Stimulated activated CD4-positive, alpha-beta T cell treated with anti-CD3 and anti-CD28 coated beads, Interleukin-15, amount 100 ng/mL, for 48 hours (primary cell): ENCODE results near the gene AKNAD1.
"Not testable (repeated sequence)": the region's sequence is repeated elsewhere in the genome, so short reads cannot be mapped to it uniquely, and the experiment has no call there.

Source experiments
- DNase-seq, 2 donors: peaks; one replicate each; pipeline ENCODE4 v3.0.0-alpha.2; 2020; ENCODE audit warnings: low read depth in 2 of 2

The AKNAD1 gene

DNA sequence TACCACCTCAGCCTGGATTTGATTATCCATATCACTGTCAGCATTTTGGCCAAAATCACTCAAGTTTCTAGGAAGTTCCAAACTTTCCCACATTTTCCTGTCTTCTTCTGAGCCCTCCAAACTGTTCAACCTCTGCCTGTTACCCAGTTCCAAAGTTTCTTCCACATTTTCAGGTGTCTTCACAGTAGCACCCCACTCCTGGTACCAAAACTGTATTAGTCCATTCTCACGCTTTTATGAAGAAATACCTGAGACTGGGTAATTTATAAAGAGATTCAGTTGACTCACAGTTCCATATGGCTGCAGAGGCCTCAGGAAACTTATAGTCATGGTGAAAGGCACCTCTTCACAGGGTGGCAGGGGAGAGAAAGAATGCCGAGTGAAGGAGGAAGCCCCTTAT, 71.0 kb downstream of the AKNAD1 start:
- no peak for DNase-seq

DNA sequence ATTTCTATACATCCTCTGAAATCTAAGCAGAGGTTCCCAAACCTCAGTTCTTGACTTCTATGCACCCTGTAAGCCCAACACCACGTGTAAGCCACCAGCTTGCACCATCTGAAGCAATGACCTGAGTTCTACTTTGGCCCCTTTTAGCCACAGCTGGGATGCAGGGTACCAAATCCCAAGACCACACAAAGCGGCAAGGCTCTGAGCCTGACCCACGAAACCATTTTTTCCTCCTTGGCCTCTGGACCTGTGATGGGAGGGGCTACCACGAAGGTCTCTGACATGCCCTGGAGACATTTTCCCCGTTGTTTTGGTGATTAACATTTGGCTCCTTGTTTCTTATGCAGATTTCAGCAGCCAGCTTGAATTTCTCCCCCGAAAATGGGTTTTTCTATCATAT, 71.6 kb downstream of the AKNAD1 start:
- no peak for DNase-seq

DNA sequence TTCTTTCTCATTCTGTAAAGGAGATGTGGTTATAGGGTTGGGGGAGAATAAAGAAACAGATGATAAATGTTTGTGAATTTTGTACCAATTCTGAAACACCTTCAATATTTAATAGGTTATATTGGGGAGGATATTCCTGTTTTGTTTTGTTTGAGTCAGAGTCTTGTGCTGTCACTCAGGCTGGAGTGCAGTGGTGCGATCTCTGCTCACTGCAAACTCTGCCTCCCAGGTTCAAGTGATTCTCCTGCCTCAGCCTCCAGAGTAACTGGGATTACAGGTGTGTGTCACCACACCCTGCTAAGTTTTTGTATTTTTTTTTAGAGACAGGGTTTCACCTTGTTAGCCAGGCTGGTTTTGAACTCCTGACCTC, 75.3 kb downstream of the AKNAD1 start:
- DNase-seq = not testable (repeated sequence)

DNA sequence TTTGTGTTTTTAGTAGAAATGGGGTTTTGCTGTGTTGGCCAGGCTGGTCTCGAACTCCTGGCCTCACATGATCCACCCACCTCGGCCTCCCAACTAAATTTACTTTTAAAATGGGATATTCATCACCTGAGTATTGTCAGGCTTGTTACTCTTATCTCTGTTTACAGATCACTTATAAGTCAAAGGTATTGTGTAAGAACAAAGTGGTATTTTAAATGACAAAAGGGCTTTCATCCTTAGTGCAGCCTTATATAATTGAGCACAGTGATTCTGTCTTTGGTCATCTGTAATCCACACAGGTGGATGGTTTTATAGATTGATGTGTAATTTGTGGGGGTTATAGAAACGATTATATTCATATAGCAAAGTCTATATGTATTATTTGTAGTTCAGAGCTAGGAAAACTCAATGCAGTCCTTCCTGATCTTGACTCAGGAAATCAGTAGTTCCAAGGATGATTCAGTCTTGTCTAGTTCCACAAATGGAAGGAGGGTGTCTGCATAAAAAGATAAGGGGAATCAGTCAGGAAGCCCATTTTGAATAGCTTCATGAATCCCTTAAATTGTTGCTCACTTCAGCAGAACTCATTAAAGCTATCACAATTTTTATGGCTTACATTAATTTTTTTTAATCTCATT, 75.8 kb downstream of the AKNAD1 start:
- no peak for DNase-seq

DNA sequence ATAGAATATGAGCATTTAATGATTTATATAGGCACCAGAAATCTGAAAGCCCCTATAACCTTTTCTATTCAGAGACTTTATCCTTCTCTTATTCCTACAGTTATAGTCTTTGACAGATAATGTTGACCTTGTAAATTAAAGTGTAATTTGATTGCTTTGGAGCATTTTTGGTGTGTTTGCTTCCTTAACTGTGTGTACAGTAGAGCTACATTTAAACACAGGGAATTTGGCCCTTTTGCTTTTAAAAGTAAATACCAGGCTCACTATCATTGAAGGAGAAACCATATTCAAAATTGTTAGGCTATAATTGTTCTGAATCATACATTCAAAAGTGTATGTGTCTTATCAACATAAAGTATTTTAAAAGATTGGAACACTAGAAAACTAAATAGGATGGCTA, 77.4 kb downstream of the AKNAD1 start:
- no peak for DNase-seq

DNA sequence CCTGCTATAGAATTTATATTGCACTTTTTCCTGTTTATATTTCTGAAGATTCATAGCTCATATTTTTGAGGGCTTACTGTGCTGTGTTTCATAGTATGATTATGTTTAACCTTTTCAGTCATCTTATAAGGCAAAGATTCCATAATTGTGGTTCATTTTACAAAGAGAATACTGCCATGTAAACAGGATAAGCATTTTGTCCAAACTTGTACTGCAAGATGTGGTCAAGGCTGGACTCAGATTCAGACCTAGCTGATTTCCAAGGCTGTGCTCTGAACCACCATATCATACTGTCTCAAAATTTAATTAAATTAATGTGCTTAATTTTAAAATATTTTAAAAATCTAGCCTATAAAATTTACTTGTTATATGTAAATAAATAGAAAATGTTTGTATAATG, 79.1 kb downstream of the AKNAD1 start:
- DNase-seq = no peak

DNA sequence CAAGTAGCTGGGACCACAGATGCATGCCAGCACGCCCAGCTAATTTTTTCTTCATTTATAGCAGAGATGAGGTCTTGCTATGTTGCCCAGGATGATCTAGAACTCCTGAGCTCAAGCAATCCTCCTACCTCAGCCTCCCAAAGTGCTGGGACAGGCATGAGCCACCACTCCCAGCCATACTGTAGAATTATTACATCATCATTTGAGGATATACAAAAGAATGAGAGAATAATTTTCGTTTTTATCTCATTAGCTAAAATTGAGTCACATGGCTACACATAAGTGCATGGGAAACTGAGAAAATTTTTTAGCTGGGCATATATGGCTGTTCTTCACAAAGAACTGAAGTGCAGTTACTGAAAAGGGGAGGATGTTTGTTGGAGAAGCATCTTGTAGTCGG, 89.2 kb downstream of the AKNAD1 start:
- DNase-seq = no peak

DNA sequence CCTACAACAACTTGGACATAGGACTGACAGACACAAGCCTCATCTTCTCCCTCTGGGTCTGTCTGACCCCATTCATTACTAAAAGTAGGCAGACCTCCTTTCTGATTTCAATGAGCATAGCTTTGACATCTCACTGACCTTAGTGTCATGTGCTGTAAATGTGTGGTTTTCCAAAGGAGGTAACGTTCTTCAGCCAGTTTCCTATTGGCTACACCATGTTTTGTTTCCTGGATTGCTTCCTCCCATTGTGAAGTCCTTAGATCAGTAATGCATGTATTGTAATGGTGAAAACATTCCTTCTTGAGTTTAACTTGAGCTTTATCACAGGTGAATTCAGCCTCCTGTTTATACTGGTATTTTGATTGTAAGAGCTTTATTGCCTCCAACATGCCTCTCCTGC, 89.8 kb downstream of the AKNAD1 start:
- DNase-seq = no peak
